Measurements from ENCODE around the gene ROBO2.

The ROBO2 gene

GRCh38 chr3:77588863-77589262 is 549.0 kb downstream of the ROBO2 start:
- H3K4me3 ChIP-seq (ENCODE audit: low read depth, low read length), result no peak overlapping the region
- no peak for DNase-seq
- TF ChIP-seq CTCF (IDR thresholded peaks at IDR 0.05; ENCODE audit: low read depth, low read length, missing control alignments), result no peak
- no peaks in the 10 kb centered on the region for H3K27me3 ChIP-seq (replicated peaks)
- in situ Hi-C loops (cut with HindIII; ENCODE audit: low pct_ligation_motif_present, low sequenced_read_pairs), result no loop called here
- H3K36me3 ChIP-seq (replicated peaks), result no peaks in the 10 kb centered on the region
- no peak overlapping the region for H3K27ac ChIP-seq

GRCh38 chr3:77590191-77590590 is 550.3 kb downstream of the ROBO2 start:
- no peaks in the 10 kb centered on the region for H3K36me3 ChIP-seq (replicated peaks)
- H3K4me3 ChIP-seq (ENCODE audit: low read depth, low read length), result no peak overlapping the region
- DNase-seq, result no peak
- in situ Hi-C loops (cut with HindIII; ENCODE audit: low pct_ligation_motif_present, low sequenced_read_pairs), result no loop called here
- TF ChIP-seq CTCF (IDR thresholded peaks at IDR 0.05; ENCODE audit: low read depth, low read length, missing control alignments), result no peak
- no peak overlapping the region for H3K27ac ChIP-seq
- H3K27me3 ChIP-seq (replicated peaks), result no peaks in the 10 kb centered on the region

GRCh38 chr3:77595371-77595870 is 555.5 kb downstream of the ROBO2 start:
- Histone ChIP-seq H3K4me3 (ENCODE audit: low read depth, low read length) (no peak overlapping the region), H3K36me3 (replicated peaks) (no peaks in the 10 kb centered on the region), H3K27ac (no peak overlapping the region), H3K27me3 (replicated peaks) (no peaks in the 10 kb centered on the region)
- no peak for DNase-seq
- in situ Hi-C loops (cut with HindIII; ENCODE audit: low pct_ligation_motif_present, low sequenced_read_pairs), result no loop called here
- no peak for TF ChIP-seq CTCF (IDR thresholded peaks at IDR 0.05; ENCODE audit: low read depth, low read length, missing control alignments)

- Histone ChIP-seq H3K4me3 (ENCODE audit: low read depth, low read length) (no peak overlapping the region), H3K27ac (no peak overlapping the region), H3K27me3 (replicated peaks) (no peaks in the 10 kb centered on the region), H3K36me3 (replicated peaks) (no peaks in the 10 kb centered on the region)
- TF ChIP-seq CTCF (IDR thresholded peaks at IDR 0.05; ENCODE audit: low read depth, low read length, missing control alignments), result no peak
- in situ Hi-C loops (cut with HindIII; ENCODE audit: low pct_ligation_motif_present, low sequenced_read_pairs), result no loop called here
- no peak for DNase-seq
Measured at GRCh38 chr3:77599948-77600347, 560.0 kb downstream of the ROBO2 start.

- H3K27me3 ChIP-seq (replicated peaks), result no peaks in the 10 kb centered on the region
- H3K36me3 ChIP-seq (replicated peaks), result no peaks in the 10 kb centered on the region
- H3K4me3 ChIP-seq (ENCODE audit: low read depth, low read length), result no peak overlapping the region
- H3K27ac ChIP-seq, result no peak overlapping the region
- in situ Hi-C loops (cut with HindIII; ENCODE audit: low pct_ligation_motif_present, low sequenced_read_pairs), result no loop called here
- DNase-seq, result no peak
- no peak for TF ChIP-seq CTCF (IDR thresholded peaks at IDR 0.05; ENCODE audit: low read depth, low read length, missing control alignments)
Measured at GRCh38 chr3:77601823-77602415, 562.0 kb downstream of the ROBO2 start.

GRCh38 chr3:77602722-77603121 is 562.8 kb downstream of the ROBO2 start:
- Histone ChIP-seq H3K27ac (no peak overlapping the region), H3K27me3 (replicated peaks) (no peaks in the 10 kb centered on the region), H3K36me3 (replicated peaks) (no peaks in the 10 kb centered on the region), H3K4me3 (ENCODE audit: low read depth, low read length) (no peak overlapping the region)
- TF ChIP-seq CTCF (IDR thresholded peaks at IDR 0.05; ENCODE audit: low read depth, low read length, missing control alignments), result no peak
- in situ Hi-C loops (cut with HindIII; ENCODE audit: low pct_ligation_motif_present, low sequenced_read_pairs), result no loop called here
- no peak for DNase-seq
